ENCODE data around the gene COL6A1. TPM values are rescaled to one million over a fixed set of nuclear protein-coding genes. Genes with fewer than 3 reads are reported as not detected.

Gene COL6A1
- total RNA-seq, 1 experiment from 2014 or later: 221 TPM

DNA sequence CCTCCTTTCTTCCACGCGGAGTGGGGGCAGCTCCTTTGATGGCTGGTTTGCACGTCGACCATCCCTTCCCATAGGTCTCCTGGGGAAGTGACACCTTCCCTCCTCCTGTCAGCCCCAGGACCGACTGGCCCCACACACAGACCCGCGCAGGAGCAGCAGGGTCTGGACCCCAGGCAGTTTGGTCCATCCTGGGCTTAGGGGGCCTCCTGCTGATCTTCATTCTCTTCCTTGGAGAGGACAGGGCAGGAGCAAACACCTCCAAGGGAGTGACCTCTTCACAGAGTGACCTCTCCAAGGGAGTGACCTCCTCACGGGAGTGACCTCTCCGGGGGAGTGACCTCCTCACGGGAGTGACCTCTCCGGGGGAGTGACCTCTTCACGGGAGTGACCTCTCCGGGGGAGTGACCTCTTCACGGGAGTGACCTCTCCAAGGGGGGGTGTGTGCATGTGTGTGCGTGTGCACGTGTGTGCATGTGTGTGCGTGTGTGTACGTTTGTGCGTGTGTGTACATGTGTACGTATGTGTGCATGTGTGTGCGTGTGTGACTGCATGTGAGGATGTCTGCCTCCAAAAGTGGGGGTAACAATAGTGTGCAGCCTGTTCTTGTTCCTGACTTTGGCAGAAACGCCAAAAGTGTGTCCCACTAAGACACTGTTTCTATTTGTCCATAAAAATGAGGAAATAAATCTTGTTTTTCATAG, 29.8 kb downstream of the COL6A1 start:
- H3K27ac Mint-ChIP-seq: no peak overlapping the region
- DNase-seq (ENCODE audit: low spot score): no peak
- ChIA-PET POLR2A (no interaction called here), CTCF (interaction anchor here (1.1 kb wide), 1 partner anchor 132 kb away, joined by 3 read pairs; no protein-coding TSS in a partner anchor)
- TF ChIP-seq TCF7 (CRISPR knock-in tag; IDR thresholded peaks at IDR 0.05; ENCODE audit: low read depth): no peak
- TF ChIP-seq FOXK1 (CRISPR knock-in tag; IDR thresholded peaks at IDR 0.05): no peak
- no peak for TF ChIP-seq ZNF671 (CRISPR knock-in tag; IDR thresholded peaks at IDR 0.05)
- no peak for TF ChIP-seq CREM (CRISPR knock-in tag; IDR thresholded peaks at IDR 0.05)
- no peak for TF ChIP-seq CREB1 (CRISPR knock-in tag; IDR thresholded peaks at IDR 0.05)
- TF ChIP-seq, protein P1, sequence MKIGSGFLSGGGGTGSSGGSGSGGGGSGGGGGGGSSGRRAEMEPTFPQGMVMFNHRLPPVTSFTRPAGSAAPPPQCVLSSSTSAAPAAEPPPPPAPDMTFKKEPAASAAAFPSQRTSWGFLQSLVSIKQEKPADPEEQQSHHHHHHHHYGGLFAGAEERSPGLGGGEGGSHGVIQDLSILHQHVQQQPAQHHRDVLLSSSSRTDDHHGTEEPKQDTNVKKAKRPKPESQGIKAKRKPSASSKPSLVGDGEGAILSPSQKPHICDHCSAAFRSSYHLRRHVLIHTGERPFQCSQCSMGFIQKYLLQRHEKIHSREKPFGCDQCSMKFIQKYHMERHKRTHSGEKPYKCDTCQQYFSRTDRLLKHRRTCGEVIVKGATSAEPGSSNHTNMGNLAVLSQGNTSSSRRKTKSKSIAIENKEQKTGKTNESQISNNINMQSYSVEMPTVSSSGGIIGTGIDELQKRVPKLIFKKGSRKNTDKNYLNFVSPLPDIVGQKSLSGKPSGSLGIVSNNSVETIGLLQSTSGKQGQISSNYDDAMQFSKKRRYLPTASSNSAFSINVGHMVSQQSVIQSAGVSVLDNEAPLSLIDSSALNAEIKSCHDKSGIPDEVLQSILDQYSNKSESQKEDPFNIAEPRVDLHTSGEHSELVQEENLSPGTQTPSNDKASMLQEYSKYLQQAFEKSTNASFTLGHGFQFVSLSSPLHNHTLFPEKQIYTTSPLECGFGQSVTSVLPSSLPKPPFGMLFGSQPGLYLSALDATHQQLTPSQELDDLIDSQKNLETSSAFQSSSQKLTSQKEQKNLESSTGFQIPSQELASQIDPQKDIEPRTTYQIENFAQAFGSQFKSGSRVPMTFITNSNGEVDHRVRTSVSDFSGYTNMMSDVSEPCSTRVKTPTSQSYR (CRISPR knock-in tag; IDR thresholded peaks at IDR 0.05): no peak
- no peak for TF ChIP-seq SMAD4 (CRISPR knock-in tag; IDR thresholded peaks at IDR 0.05)
- TF ChIP-seq IRF2 (CRISPR knock-in tag; IDR thresholded peaks at IDR 0.05; ENCODE audit: borderline replicate concordance, low read depth): no peak
- H3K27me3 Mint-ChIP-seq (ENCODE audit: low read depth): no peaks in the 10 kb centered on the region
- H3K4me1 Mint-ChIP-seq: no peaks in the 10 kb centered on the region
- no peak overlapping the region for H3K4me3 Mint-ChIP-seq
- H3K36me3 Mint-ChIP-seq: no peaks in the 10 kb centered on the region
- no peak for ATAC-seq
- peaks cover 7% of the 10 kb centered on the region for H3K9me3 Mint-ChIP-seq

- no peak overlapping the region for H3K27ac Mint-ChIP-seq
- no peak overlapping the region for H3K4me3 Mint-ChIP-seq
- H3K9me3 Mint-ChIP-seq: peaks cover 7% of the 10 kb centered on the region
- ATAC-seq: no peak
- ChIA-PET POLR2A (no interaction called here), CTCF (no interaction called here)
- H3K36me3 Mint-ChIP-seq: no peaks in the 10 kb centered on the region
- no peaks in the 10 kb centered on the region for H3K4me1 Mint-ChIP-seq
- no peak for DNase-seq (ENCODE audit: low spot score)
- H3K27me3 Mint-ChIP-seq (ENCODE audit: low read depth): no peaks in the 10 kb centered on the region
- TF ChIP-seq OVOL2 (CRISPR knock-in tag; IDR thresholded peaks at IDR 0.05; ENCODE audit: borderline replicate concordance): no peak
- TF ChIP-seq RORB (CRISPR knock-in tag; IDR thresholded peaks at IDR 0.05): no peak
- TF ChIP-seq HMGXB4 (CRISPR knock-in tag; IDR thresholded peaks at IDR 0.05): no peak
- TF ChIP-seq NFE2L1 (CRISPR knock-in tag; IDR thresholded peaks at IDR 0.05): no peak
- TF ChIP-seq, protein P2, sequence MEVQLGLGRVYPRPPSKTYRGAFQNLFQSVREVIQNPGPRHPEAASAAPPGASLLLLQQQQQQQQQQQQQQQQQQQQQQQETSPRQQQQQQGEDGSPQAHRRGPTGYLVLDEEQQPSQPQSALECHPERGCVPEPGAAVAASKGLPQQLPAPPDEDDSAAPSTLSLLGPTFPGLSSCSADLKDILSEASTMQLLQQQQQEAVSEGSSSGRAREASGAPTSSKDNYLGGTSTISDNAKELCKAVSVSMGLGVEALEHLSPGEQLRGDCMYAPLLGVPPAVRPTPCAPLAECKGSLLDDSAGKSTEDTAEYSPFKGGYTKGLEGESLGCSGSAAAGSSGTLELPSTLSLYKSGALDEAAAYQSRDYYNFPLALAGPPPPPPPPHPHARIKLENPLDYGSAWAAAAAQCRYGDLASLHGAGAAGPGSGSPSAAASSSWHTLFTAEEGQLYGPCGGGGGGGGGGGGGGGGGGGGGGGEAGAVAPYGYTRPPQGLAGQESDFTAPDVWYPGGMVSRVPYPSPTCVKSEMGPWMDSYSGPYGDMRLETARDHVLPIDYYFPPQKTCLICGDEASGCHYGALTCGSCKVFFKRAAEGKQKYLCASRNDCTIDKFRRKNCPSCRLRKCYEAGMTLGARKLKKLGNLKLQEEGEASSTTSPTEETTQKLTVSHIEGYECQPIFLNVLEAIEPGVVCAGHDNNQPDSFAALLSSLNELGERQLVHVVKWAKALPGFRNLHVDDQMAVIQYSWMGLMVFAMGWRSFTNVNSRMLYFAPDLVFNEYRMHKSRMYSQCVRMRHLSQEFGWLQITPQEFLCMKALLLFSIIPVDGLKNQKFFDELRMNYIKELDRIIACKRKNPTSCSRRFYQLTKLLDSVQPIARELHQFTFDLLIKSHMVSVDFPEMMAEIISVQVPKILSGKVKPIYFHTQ (CRISPR knock-in tag; IDR thresholded peaks at IDR 0.05): no peak
- TF ChIP-seq, protein P3, sequence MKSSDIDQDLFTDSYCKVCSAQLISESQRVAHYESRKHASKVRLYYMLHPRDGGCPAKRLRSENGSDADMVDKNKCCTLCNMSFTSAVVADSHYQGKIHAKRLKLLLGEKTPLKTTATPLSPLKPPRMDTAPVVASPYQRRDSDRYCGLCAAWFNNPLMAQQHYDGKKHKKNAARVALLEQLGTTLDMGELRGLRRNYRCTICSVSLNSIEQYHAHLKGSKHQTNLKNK (CRISPR knock-in tag; IDR thresholded peaks at IDR 0.05): no peak
- TF ChIP-seq JAZF1 (CRISPR knock-in tag; IDR thresholded peaks at IDR 0.05): no peak
- TF ChIP-seq ARID4B (CRISPR knock-in tag; IDR thresholded peaks at IDR 0.05; ENCODE audit: borderline replicate concordance): no peak
- TF ChIP-seq, protein P4, sequence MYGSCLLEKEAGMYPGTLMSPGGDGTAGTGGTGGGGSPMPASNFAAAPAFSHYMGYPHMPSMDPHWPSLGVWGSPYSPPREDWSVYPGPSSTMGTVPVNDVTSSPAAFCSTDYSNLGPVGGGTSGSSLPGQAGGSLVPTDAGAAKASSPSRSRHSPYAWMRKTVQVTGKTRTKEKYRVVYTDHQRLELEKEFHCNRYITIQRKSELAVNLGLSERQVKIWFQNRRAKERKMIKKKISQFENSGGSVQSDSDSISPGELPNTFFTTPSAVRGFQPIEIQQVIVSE (CRISPR knock-in tag; IDR thresholded peaks at IDR 0.05; ENCODE audit: borderline replicate concordance): no peak
- no peak for TF ChIP-seq ATF1 (CRISPR knock-in tag; IDR thresholded peaks at IDR 0.05)
Observed at GRCh38 chr21:46012154-46012553, 30.6 kb downstream of the COL6A1 start.
